Neural progenitor cell (in vitro differentiated cells): ENCODE data around the gene LRRC8D.
"Not testable (repeated sequence)": the region's sequence is repeated elsewhere in the genome, so short reads cannot be mapped to it uniquely, and the experiment has no call there.

Source experiments
- CTCF ChIP-seq: fragments of 200-600 bp; sonication (generic); IDR thresholded peaks from 2 replicates; pipeline ENCODE4 v1.5.1; 2017; ENCODE audit warnings: antibody characterized with exemption, mild to moderate bottlenecking
- EZH2 ChIP-seq: fragments of 200-600 bp; sonication (generic); IDR thresholded peaks from 2 replicates; pipeline ENCODE4 v1.6.1; 2017; ENCODE audit warnings: antibody characterized with exemption, mild to moderate bottlenecking, moderate library complexity

DNA sequence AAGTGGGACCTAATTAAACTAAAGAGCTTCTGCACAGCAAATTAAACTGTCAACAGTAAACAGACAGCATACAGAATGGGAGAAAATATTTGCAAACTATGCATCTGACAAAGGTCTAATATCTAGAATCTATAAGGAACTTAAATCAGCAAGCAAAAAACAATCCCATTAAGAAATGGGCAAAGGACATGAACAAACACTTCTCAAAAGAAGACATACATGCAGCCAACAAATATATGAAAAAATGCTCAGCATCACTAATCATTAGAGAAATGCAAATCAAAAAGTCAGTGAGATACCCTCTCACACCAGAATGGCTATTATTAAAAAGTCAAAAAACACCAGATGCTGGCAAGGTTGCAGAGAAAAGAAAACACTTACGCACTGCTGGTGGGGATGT is 103.2 kb downstream of the LRRC8D start:
- TF ChIP-seq CTCF, EZH2: not testable (repeated sequence)
